ENCODE results near the gene CEP164. TPM values are rescaled to one million over a fixed set of nuclear protein-coding genes. Genes with fewer than 3 reads are reported as not detected.

CEP164 gene
- total and polyA plus RNA-seq, 9 of the 15 experiments (the other 6 are each of a cell fraction or from before 2014, with no cell fraction given), result 2.1 to 16.5 (median 10.4) TPM

GRCh38 chr11:117420143-117420485, 92.5 kb downstream of the CEP164 start:
- FAIRE-seq (no peak), ATAC-seq (no peak), DNase-seq (ENCODE audit: extremely low read depth in 1 of 4, low spot score in 3 of 4) (no peak)
- ChIA-PET CTCF (ENCODE audit: low intra/inter-chr PET ratio) (no interaction called here), POLR2A (interaction anchor here (0.6 kb wide), 1 partner anchor 263 kb away, joined by 3 read pairs; no protein-coding TSS in a partner anchor)
- intact Hi-C loops (cut with micrococcal nuclease), result loop anchor here (10.0 kb wide), 1 partner anchor 525 kb away; no protein-coding TSS in a partner anchor
- in situ Hi-C loops (cut with MboI), result loop anchor here (10.0 kb wide), 1 partner anchor 635 kb away; no protein-coding TSS in a partner anchor
- WGBS (ENCODE audit: insufficient coverage, low coverage, missing lambda C conversion rate), result 0% methylated on average over 12 of the region's 12 CpGs
- H2AFZ ChIP-seq (ENCODE audit: low read depth, low read length), result no peak overlapping the region
- H4K20me1 ChIP-seq (replicated peaks; ENCODE audit: control insufficient read depth, insufficient read depth, low read length), result 0 out of 2 replicates have a peak, but pooled peaks cover 3% of the 10 kb centered on the region
- H3K36me3 ChIP-seq (ENCODE audit: control insufficient read depth, insufficient read depth, low read length), result no peaks in the 10 kb centered on the region
- H3K79me2 ChIP-seq (ENCODE audit: control insufficient read depth, insufficient read depth, low read length), result no peaks in the 10 kb centered on the region
- H3K4me3 ChIP-seq, result no peak overlapping the region
- no peak overlapping the region for H3K9ac ChIP-seq (ENCODE audit: insufficient read depth in 1 of 2, low read depth in 2 of 2, low read length in 2 of 2)
- H3K9me3 ChIP-seq (replicated peaks; ENCODE audit: control insufficient read depth, insufficient read depth, low read depth, low read length), result no peaks in the 10 kb centered on the region
- no peaks in the 10 kb centered on the region for H3K9me1 ChIP-seq (ENCODE audit: control insufficient read depth, insufficient read depth, low read length)
- BruUV-seq (replicated peaks), result no TSS peak
- no peaks in the 10 kb centered on the region for H3K4me1 ChIP-seq (replicated peaks in 1 of 2; ENCODE audit: control insufficient read depth in 2 of 2, insufficient read depth in 2 of 2, low read length in 2 of 2)
- H3K4me2 ChIP-seq (ENCODE audit: insufficient read depth, low read length), result no peak overlapping the region
- peaks cover 42 to 84% of the 10 kb centered on the region in 2 experiments for H3K27me3 ChIP-seq (ENCODE audit: control insufficient read depth in 2 of 2, insufficient read depth in 2 of 2, low read length in 2 of 2)
- no peak overlapping the region for H3K27ac ChIP-seq (ENCODE audit: extremely low read depth, low read depth, low read length)
- no peak for TF ChIP-seq ZNF561 (CRISPR knock-in tag; conservative IDR thresholded peaks at IDR 0.05)
- TF ChIP-seq HINFP (tag; conservative IDR thresholded peaks at IDR 0.05; ENCODE audit: low read depth), result no peak
- TF ChIP-seq PCBP2 (IDR thresholded peaks at IDR 0.05; ENCODE audit: low read depth, low read length, poor library complexity, severe bottlenecking), result no peak
- no peak for TF ChIP-seq MTA2 (IDR thresholded peaks at IDR 0.05; ENCODE audit: low read depth)
- no peak for TF ChIP-seq GTF2A2 (tag; IDR thresholded peaks at IDR 0.05)
- no peak for TF ChIP-seq TAF9B (IDR thresholded peaks at IDR 0.05; ENCODE audit: partially characterized antibody)
- no peak for TF ChIP-seq ZNF586 (CRISPR knock-in tag; conservative IDR thresholded peaks at IDR 0.05)
- TF ChIP-seq DDX20 (tag; IDR thresholded peaks at IDR 0.05; ENCODE audit: low read depth), result no peak
- TF ChIP-seq RBM14 (IDR thresholded peaks at IDR 0.05; ENCODE audit: borderline replicate concordance, insufficient read depth, low read depth, low read length), result no peak
- no peak for TF ChIP-seq CTCFL (IDR thresholded peaks at IDR 0.05; ENCODE audit: borderline replicate concordance, insufficient read depth, low read depth, low read length, poor library complexity, severe bottlenecking)
